NCI-H226 (cell line): ENCODE results near the gene ASIC2.

Experiments
- DNase-seq: peaks from one replicate; pipeline ENCODE4 v3.0.0-alpha.2; 2015

ASIC2 gene

GRCh38 chr17:33112763-33113162 is 180.3 kb downstream of the ASIC2 start:
- peak; percentile 98 for DNase-seq

DNA sequence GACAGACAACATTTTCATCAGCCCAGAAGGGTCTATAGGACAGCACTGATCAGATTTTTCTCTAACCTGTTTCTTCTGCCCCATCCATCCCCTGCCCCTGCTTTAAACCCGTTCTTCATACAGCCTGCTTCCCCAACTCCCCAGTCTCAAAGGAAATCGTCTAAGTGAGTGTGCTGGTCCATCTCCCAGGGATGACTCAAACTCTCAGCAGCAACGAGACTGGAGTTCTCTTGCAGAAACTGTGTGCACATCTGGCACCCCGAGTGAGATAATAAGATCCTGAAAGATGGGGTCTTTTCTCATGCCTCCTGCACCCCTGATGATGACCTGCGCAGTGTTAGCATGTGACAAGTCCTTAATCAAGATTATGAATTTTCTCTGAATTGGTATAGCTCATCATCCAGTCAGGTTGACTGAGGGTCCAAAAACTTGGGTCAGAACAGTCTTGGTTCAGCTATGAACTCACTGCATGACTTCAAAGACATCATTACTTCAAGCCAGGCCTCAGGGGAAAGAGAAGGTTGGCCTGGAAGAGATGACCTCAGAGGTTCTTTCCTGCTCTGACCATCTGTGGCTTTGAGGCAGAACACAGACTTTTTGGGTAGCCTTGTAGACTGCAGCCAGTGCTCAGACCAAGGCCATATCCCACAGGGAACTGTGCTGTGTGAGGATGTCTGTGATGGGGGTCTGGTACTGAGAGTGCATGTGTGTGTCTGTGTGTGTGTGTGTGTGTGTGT is 183.6 kb downstream of the ASIC2 start:
- DNase-seq, result no peak

- DNase-seq, result no peak
Observed at GRCh38 chr17:33106525-33107165, 186.4 kb downstream of the ASIC2 start.

DNA sequence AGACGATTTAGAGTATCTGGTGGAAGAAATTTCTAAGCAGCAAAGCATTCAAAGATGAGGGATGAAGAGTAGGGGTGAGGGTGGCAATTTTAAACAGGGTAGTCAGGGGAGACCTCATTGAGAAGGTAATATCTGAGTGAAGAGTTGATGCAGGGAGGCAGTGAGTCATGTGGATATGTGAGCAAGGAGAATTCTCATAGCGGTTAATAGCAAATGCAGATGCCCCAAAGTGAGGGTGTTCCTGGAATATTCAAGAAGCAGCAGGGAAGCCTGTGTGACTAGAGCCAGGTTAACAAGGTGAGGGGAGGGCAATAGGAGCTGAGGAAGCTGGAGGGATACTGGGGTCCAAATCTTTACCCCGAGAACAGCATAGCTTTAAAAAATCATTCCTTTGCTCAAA is 187.2 kb downstream of the ASIC2 start:
- DNase-seq, result no peak

- no peak for DNase-seq
Observed at GRCh38 chr17:33099906-33100305, 193.2 kb downstream of the ASIC2 start.

DNA sequence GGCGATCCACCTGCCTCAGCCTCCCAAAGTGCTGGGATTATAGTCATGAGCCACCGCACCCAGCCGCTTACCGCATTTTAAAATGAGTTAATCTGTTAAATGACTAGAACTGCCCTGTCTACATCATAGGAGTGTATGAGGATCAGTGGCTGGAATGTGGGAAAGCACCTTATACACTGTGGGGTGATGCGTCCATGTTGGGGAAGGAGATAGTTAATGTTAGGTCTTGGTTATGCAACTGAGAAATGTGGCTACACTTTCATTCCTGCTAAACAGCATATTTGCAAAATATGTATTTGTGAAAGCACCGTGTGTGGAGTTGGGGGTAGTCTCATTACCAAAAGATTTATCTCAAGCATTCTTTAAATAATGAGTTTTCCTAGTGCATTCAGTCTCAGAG is 193.8 kb downstream of the ASIC2 start:
- peak; percentile 66 for DNase-seq

DNA sequence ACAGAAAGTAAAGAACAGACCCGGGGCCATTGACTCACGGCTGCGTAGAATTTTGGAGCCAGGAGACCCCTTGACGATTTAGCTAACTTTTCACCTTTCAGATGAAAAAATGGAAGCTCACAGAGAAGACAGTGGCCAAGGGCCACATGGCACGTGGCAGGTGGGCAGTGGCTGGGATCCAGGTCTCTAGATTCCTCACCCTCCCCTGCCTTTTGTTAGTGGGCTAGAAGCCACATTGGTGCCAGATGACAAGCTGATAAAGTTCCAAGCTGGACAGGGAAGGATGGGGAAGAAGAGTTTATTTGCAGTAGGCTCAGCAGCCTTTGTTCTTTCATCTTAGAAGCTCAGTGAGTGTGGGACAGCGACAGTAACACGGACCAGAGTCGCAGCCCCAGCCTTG is 195.7 kb downstream of the ASIC2 start:
- DNase-seq, result no peak

DNA sequence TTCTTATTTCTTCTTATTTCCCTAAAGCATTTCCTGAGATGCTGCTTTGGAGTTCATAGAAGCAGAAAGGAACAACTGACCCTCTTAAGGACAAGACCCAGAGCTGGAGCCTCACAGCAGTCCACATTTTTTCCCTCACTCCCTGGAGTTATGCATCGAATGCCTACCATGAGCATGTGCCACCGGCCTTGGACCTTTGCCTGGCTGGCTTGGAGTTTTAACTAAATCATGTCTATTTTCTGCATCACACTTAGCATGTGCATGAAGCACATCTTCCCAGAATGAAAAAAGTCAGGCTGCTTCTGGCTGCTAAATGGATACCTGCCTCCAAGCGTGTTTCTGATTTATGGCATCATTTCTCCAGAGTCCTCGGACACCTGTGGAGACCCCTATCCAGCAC is 196.9 kb downstream of the ASIC2 start:
- no peak for DNase-seq

GRCh38 chr17:33091271-33091670 is 201.8 kb downstream of the ASIC2 start:
- DNase-seq, result peak; percentile 90

GRCh38 chr17:33090806-33091205 is 202.3 kb downstream of the ASIC2 start:
- DNase-seq, result peak; percentile 61

GRCh38 chr17:33086878-33087277 is 206.2 kb downstream of the ASIC2 start:
- no peak for DNase-seq

DNA sequence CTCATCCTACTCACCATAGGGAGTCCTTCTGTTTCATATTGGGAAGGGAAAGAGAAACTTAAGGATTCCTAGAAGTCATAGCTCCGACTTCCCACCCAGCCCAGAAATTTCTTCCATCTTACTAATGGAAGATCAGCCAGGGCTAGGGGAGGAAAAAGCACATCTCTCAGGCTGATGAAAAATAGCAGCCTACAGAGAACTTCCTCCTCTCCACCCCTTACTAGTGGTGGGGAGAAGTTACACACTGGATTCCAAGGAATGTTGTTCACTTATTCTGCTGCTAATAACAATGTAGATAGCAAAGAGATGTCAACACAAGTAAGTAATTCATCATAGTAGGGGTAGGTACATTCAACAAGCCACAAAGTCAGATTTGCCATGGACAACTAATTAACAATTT is 207.1 kb downstream of the ASIC2 start:
- DNase-seq, result peak; percentile 81

DNA sequence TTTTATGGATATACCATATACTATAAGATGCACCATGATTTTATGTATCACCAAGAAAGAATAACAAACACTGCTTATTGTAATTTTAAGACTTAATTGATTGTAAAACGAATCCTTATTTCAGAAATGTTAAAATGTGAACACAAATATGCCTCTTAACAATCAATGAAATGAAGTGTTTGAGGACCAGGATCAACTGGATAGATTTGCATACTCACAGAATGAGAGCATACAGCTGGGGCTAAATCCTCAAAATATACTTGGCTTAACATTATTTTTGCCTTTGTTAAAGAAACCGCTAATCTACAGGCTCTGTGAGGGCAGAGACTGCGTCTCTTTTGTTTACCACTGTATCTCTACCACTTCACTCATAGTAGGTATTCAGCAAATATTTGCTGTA is 207.8 kb downstream of the ASIC2 start:
- DNase-seq, result no peak

DNA sequence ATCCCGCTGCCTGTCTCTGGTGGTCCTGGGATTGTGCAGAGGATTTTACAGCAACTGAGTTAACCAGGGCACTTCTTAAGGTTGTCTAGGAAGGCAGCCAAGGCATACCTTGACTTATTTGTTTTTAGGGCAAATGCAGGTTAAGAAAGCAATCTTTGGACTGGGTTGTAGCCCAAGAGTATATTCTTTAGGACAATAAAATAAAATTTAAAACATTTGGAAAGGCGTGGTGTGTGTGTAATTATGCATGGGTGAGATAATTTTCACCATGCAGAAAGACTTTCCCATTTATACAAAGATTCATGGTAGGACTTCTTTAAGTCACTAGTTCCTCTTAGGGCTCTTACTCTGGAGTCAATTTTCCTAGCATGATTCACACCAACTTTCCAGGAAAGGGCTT is 208.3 kb downstream of the ASIC2 start:
- DNase-seq, result no peak

DNA sequence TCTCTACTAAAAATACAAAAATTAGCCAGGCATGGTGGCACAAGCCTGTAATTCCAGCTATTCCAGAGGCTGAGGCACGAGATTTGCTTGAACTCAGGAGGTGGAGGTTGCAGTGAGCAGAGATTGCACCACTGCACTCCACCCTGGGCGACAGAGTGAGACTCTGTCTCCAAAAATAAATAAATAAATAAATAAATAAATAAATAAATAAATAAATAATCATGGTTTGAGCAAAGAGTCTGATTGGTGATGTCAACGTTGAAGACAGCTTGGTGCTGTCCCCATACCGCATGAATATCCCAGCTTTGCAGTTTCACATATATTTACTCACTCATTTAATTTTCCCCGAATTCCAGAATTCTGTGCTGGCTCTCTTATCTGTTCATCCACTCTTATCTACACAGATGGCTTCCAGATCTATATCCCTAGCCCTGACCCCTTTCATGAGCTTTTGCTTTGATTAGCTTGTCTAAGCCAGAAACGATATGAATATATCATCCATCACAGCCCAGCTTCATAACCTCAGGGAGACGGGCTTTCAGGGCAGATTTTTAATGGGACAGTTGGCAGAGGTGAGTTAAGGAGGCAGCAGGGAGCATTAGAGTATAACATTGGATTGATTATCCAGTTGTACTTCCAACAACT is 210.4 kb downstream of the ASIC2 start:
- DNase-seq, result no peak

- DNase-seq, result no peak
Observed at GRCh38 chr17:33080091-33080490, 213.0 kb downstream of the ASIC2 start.

- no peak for DNase-seq
Observed at GRCh38 chr17:33079201-33079600, 213.9 kb downstream of the ASIC2 start.

GRCh38 chr17:33076979-33077378 is 216.1 kb downstream of the ASIC2 start:
- DNase-seq, result no peak

GRCh38 chr17:33073416-33073815 is 219.7 kb downstream of the ASIC2 start:
- DNase-seq, result no peak

- peak; percentile 91 for DNase-seq
Observed at GRCh38 chr17:33072421-33073161, 220.5 kb downstream of the ASIC2 start.

- no peak for DNase-seq
Observed at GRCh38 chr17:33071656-33072055, 221.4 kb downstream of the ASIC2 start.

DNA sequence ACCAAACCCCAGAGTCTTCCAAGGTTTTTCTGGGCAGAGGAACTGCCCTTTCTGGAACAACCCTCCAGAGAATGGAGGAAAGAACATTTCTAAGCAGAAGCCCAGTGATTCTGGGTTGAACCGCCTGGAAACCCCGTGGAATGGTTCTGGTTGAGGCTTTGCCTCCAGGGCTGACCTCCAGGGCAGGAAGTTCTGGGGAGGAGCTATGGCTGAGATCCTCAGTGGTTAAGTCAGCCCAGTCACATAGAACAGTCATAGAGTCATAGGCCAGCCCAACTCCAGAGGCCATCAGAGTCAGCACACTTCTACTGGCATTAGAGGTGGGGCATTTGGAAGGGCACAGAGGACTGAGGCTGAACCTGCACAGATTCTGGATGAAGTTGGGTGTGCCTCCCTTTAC is 235.5 kb downstream of the ASIC2 start:
- DNase-seq, result peak; percentile 47

DNA sequence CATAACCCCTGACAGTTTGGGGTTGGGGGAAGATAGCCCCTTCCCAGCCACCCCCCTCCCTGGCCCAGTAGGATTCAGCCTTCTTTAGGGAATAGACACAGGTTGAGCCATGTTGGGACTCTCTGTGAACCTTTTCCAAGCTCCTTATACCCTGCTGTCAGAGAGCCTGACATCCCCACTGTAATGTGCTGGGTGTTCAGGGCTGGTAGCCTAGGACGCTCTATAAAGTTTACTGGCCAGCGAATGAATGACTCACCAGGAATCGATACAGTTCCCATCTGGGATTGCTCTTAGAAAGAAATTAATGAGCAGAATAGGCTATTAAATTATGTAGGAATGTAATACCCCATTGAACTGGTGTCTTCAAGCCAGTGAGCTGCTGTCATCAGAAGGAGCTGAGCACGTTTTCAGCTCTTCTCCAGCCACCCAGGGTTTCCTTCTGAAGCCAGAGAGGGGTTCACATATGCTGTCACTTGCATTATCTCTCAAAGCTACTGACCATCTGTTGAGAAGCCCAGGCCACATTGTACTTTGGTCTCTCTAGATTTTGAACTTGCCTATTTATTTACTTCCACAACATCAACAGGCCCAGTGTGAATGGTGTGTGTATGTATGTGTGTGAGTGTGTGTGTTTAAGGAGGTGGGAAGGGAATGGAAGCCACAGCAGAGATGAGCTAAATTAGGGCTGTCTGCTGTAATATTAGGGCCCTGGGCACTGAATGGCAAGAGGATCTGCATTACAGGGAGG is 236.5 kb downstream of the ASIC2 start:
- DNase-seq, result no peak
